Activated CD8-positive, alpha-beta memory T cell treated with anti-CD3 and anti-CD28 coated beads for 1 hour (primary cell): Measurements from ENCODE around the gene MAPK12.

Experiments
- DNase-seq, 2 donors: peaks; one replicate each; pipeline ENCODE4 v3.0.0-alpha.2; 2020; ENCODE audit warnings: low read depth in 1 of 2; ENCODE audit errors: extremely low read depth in 1 of 2

MAPK12 gene

GRCh38 chr22:50269573-50269969 lies 8.1 kb upstream of the MAPK12 start:
- no peak for DNase-seq

GRCh38 chr22:50268655-50269113 lies 7.2 kb upstream of the MAPK12 start:
- DNase-seq = no peak

- DNase-seq = peak in 1 of 2 donors; percentile 36
These were observed 6.3 kb upstream of the MAPK12 start for GRCh38 chr22:50267591-50268390.

DNA sequence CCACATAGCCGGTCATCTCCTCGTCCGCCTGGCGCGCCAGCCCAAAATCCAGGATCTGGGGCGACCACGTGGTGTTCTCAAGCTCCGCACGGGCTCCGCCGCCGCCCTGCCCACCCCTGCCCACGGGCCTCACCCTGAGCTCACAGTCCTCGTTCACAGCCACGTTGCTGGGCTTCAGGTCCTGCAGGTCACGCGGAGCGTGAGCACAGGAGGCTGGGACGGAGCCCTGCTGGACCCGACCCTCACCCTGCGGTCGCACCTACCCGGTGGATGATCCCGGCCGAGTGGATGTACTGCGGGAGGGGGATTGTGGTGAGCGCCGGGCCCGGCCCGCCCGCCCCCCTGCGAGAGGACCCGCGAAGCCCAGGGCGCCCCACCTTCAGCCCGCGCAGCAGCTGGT lies 5.5 kb upstream of the MAPK12 start:
- DNase-seq = no peak

GRCh38 chr22:50264946-50265669 lies 3.6 kb upstream of the MAPK12 start:
- no peak for DNase-seq

DNA sequence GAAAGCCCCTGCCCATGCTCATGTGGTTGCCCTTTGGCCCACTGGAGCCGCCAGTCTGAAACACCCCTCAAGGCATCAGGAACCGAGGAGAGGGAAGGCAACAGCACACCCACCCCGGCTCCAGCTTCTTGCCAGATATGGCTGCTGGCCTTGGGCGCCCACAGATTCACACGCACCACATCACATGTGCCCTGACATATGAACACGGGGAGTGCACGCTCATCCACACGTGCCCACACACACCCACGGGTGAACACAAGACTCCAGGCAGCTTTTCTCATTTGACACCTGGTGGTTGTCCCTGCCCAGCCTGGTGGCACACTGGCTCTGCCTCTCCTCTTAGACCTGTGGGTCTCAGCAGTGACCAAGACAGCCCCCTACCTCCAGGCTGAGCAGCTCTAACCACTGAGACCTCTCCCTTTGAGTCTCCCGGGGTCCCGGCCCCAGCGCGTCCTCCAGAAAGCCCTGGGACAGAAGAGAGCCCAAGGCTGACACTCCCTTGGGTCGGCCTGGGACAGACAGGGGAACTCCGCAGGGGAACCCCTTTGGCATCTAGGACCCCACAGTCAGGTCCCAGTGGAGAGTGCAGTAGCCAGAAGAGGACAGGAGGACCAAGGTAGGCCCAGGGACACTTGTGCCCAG lies 2.7 kb upstream of the MAPK12 start:
- DNase-seq = no peak

GRCh38 chr22:50262973-50263617 lies 1.6 kb upstream of the MAPK12 start:
- DNase-seq = no peak

DNA sequence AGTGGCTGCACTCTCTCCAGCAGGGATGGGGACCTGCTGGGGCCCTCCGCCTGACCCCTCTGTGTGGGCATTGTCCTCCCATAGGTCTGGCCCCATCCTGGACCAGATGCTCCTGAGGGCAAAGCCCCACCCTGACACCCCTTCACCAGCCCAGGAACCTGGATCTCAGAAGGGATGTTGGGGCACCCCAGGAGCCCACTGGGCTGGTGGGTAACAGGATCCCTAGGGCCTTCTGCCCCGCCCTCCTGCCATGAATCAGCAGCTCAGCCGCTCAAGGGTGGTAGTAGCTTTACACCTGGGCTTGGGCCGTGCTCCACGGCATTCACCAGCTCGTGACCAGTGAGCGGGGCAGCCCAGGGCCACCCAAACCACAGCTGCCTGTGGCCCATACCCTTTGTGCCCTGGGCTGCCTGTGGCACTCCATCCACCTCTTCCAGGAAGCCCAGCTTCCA lies 1.0 kb upstream of the MAPK12 start:
- DNase-seq = no peak

GRCh38 chr22:50260801-50261614 lies 475 bp downstream of the MAPK12 start:
- no peak for DNase-seq

GRCh38 chr22:50260434-50260800 lies 1.1 kb downstream of the MAPK12 start:
- DNase-seq = no peak

DNA sequence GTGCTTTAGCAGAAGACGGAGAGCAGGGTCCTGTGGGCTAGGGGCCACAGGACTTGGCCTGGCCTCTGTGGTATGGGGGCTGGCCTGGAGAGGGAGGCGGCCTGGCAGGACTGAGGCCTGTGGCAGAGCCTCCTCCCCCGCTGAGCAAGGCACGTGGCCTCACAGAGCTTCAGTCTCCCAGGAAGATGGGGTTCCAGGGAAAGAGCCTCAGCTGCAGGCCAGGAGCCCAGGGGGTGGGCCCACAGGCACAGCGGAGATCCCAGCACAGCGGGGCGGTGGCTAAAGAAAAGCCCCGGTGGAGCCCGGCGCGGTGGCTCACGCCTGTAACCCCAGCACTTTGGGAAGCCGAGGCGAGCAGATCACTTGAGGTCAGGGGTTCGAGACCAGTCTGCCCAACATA lies 2.2 kb downstream of the MAPK12 start:
- DNase-seq = no peak

GRCh38 chr22:50258361-50259292 lies 2.9 kb downstream of the MAPK12 start:
- no peak for DNase-seq

DNA sequence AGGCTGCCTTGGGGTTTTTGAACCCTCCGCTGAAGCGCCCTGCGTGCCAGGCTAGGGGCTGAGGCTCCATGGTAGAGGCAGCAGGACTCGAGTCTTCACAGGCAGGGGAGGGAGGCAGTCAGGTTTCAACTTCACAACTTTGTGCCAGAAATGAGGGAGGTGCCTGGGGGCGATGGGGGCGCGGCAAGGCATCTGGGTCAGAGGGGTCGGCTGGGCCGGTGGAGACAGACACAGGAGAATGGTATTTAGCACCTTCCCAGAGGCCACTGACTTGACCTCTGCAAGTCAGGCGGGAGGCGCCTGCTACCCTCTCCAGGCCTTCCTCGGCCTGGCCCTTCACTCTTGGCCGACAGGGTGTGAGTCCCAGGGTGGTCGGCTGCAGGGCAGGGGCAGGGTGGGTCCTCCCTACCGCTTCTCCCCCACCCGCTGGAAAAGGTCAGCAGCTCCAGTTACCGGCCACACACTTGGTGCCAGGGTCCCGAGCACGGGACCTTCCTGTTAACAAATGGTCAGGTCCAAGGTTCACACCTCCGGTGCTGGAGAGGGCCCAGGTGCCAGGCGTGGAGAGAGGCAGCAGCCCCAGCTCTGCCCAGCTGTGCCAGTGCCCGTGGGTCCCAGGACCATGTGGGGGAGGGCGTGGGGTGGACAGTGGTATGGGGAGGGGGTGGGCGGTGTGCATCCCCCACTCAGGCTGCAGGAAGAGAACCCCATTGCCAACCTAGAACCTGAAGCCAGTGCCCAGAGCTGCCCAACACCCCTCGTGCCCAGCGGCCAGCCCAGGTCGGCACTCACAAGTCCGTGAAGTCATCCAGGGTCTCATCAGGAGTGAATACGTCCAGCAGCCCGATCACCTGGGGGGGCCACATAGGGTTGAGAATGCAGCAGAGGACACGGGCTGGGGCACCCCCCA lies 3.8 kb downstream of the MAPK12 start:
- DNase-seq = no peak

DNA sequence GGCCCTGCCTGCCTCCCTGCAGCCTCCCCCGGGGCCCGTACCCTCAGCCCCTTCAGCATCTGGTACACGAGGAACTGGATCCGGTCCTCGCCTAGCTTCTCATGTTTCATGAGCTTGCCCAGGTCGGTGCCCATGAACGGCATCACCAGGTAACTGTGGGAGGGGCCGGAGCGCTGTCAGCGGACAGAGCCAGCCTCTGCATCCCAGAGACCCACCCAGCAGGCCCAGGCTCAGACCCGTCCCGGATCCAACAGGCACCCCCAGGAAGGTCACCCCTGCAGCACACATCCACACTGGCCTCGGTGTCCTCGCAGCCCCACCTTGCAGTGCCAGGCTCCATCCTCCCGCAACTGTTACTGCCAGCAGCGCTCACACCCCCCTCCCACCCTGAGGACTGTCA lies 4.4 kb downstream of the MAPK12 start:
- no peak for DNase-seq

DNA sequence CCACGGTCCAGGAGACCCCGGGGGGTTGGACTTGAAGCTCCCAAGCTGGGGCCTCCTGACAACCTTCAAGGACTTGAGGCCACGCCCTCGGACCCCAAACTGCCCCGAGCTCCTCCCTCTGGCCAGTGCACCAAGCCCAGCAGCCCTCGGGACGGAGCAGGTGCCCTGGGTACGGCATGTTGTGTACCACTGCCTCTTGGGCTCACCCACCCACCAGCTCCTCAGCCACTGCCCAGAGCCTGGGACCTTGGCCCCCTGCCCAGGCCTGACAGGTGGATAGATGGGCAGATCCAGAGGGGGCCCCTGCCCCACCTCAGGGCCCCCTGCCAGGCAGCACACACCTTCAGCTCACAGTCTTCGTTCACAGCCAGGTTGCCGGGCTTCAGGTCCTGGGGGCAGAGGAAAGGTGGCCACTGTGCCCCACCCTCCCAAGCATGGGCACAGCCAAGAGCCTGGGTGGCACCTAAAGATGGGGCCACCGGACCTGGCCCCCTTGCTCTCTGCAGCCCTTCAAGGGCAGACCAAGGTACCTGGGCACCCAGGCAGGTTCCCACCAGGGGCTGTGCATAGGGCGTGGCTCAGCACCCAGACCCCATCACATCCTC lies 5.1 kb downstream of the MAPK12 start:
- no peak for DNase-seq

GRCh38 chr22:50255607-50256006 lies 5.9 kb downstream of the MAPK12 start:
- DNase-seq = no peak

- no peak for DNase-seq
These were observed 6.4 kb downstream of the MAPK12 start for GRCh38 chr22:50255099-50255498.

GRCh38 chr22:50253941-50254340 lies 7.5 kb downstream of the MAPK12 start:
- DNase-seq = no peak
